Lower lobe of right lung (tissue), 2 donors: ENCODE measurements around the gene CLCF1. TPM values are rescaled to one million over a fixed set of nuclear protein-coding genes. Genes with fewer than 3 reads are reported as not detected.

ENCODE experiments used
- ATAC-seq, 2 donors: fragments of 200-7000 bp; cut with Tn5 transposase; one replicate each; pipeline ENCODE4 v1.9.1; 2020 to 2022; ENCODE audit warnings: mild to moderate bottlenecking in 2 of 2, moderate library complexity in 2 of 2
- DNase-seq: peaks from one replicate; pipeline ENCODE4 v3.0.0-alpha.2; 2020
- H3K27ac ChIP-seq: fragments of 200-600 bp; one replicate; pipeline ENCODE4 v1.8.0; 2022
- H3K27me3 ChIP-seq: fragments of 200-600 bp; one replicate; pipeline ENCODE4 v1.8.0; 2022; ENCODE audit warnings: low read depth
- H3K36me3 ChIP-seq: fragments of 200-600 bp; one replicate; pipeline ENCODE4 v1.8.0; 2022; ENCODE audit warnings: mild to moderate bottlenecking
- H3K4me1 ChIP-seq: fragments of 200-600 bp; one replicate; pipeline ENCODE4 v1.8.0; 2022
- H3K4me3 ChIP-seq: fragments of 200-600 bp; one replicate; pipeline ENCODE4 v1.8.0; 2022; ENCODE audit warnings: mild to moderate bottlenecking
- H3K9me3 ChIP-seq: fragments of 200-600 bp; one replicate; pipeline ENCODE4 v1.8.0; 2022
- intact Hi-C: fragments of 100-400 bp; cut with DNase I; formaldehyde crosslinking; loops from one replicate; pipeline ENCODE4 v1.11.0; 2022
- total RNA-seq: library from RNA; stranded (reverse); fragmentation: NEBNext Ultra II Directional; extraction: Animal tissue kit (Norgen Biotek cat#: 25700); gene quantifications from one replicate; pipeline ENCODE4 v1.2.1, GENCODE V29; 2021
- TF ChIP-seq, protein P1 (sequence below): fragments of 200-600 bp; IDR thresholded peaks from one replicate; pipeline ENCODE4 v1.8.0; 2022; ENCODE audit warnings: antibody characterized with exemption, mild to moderate bottlenecking
- donor health status: DM: no; HTN: yes; CAD: no; lungs with severe emphysema.

CLCF1 gene
- total RNA-seq, 1 donor from 2014 or later, result 3.7 TPM

DNA sequence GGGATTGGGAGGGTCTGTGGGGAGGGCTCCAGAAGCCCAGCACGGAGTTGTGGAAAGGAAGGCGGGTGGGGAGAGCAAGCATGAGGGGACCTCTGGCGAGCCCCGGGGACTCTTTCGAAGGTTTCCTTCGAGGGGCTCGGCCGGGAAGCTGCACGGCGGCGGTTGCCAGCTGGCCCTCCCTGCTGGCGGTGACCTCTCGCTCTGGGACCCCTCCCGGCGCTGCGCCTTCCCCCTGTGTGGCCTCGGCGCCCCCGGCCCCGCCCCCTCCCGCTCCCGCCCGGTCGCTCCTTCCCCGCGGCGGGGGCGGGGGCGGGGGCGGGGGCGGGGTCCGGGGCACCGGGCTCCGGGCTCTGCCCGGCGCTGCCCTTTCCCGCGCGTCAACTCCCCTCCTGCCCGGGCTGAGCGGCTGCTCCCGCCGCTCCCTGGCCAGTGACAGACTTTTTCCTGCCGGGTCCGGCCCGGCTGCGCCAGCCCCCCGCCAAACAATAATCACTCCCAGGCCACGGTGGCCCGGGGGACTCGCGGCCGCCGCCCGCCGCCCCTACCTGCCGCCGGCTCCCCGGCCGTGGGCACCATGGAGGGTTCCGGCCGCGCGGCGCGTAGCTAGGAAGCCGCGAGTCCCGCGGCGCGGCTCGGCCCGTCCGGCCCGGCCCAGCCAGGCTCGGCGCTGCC, 941 bp downstream of the CLCF1 start:
- intact Hi-C loops, result no loop called here

DNA sequence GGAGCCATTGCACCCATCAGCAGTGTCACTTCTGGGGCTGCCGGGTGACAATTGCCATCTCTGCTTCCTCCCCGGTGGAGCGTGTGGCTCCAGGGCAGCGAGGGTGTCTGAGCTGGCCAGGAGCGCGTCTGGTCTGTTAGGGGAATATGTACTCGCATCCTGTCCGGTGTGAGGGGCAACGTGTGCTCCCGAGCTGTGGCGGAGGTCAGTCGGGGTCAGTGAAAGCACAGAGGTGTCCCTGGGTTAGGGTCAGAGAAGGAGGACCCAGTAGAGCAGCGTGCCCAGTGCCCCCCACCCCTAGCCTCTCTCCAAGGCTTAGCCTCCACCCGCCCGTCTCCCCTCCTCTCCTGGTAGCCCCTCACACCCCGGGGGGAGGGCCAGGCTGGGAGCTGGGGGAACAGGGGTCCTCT, 1.5 kb downstream of the CLCF1 start:
- intact Hi-C loops, result no loop called here
- Histone ChIP-seq H3K36me3 (no peaks in the 10 kb centered on the region), H3K27me3 (no peaks in the 10 kb centered on the region), H3K27ac (peak overlapping the region; percentile 91), H3K9me3 (no peaks in the 10 kb centered on the region), H3K4me1 (peaks cover 62% of the 10 kb centered on the region), H3K4me3 (peak overlapping the region; percentile 71)
- TF ChIP-seq, protein P1, sequence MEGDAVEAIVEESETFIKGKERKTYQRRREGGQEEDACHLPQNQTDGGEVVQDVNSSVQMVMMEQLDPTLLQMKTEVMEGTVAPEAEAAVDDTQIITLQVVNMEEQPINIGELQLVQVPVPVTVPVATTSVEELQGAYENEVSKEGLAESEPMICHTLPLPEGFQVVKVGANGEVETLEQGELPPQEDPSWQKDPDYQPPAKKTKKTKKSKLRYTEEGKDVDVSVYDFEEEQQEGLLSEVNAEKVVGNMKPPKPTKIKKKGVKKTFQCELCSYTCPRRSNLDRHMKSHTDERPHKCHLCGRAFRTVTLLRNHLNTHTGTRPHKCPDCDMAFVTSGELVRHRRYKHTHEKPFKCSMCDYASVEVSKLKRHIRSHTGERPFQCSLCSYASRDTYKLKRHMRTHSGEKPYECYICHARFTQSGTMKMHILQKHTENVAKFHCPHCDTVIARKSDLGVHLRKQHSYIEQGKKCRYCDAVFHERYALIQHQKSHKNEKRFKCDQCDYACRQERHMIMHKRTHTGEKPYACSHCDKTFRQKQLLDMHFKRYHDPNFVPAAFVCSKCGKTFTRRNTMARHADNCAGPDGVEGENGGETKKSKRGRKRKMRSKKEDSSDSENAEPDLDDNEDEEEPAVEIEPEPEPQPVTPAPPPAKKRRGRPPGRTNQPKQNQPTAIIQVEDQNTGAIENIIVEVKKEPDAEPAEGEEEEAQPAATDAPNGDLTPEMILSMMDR, result no peak
- ATAC-seq (no peak), DNase-seq (no peak)

More for the DNA sequence above, 941 bp downstream of the CLCF1 start:
- ATAC-seq (peak; percentile 2 to 15), DNase-seq (peak; percentile 67)
- TF ChIP-seq, protein P1, result no peak
- no peaks in the 10 kb centered on the region for H3K9me3 ChIP-seq
- H3K27ac ChIP-seq, result peak overlapping the region; percentile 91
- no peaks in the 10 kb centered on the region for H3K27me3 ChIP-seq
- peak overlapping the region; percentile 71 for H3K4me3 ChIP-seq
- no peaks in the 10 kb centered on the region for H3K36me3 ChIP-seq
- peaks cover 56% of the 10 kb centered on the region for H3K4me1 ChIP-seq

DNA sequence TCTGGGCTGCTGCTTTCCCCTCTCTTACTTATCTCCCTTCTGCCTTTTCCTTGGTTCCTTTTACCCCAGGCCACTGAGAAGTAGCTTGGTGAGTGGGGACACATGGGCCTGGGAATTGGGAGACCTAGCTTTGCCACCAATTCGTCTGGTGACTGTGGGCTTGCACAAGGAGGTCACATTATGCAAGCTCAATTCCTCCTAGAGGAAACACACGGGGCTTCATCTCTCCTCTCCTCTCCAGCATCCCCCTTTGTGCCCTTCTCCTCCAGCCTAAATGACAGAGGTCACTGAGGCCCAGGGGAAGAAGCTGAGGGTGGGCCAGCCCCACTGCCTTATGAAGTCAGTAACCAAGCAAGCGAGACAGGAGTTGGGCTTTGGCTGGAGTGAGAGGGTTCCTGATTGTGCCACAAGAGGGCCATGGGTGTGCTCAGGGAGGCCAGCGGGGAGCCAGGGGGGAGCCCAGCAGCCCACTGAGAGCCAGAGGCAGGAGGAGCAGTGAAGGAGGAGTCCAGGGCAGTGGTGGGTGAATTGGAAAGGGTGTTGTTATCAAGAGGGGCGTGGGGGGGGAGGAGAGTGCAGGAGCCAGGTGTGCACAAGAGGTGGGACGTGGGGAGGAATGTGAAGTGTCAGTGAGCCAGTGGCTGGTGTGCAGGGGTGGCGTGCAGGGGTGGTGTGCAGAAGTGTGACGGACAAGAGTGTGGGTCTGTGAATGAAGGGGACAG, 2.0 kb downstream of the CLCF1 start:
- Histone ChIP-seq H3K36me3 (no peaks in the 10 kb centered on the region), H3K27me3 (no peaks in the 10 kb centered on the region), H3K9me3 (no peaks in the 10 kb centered on the region), H3K4me1 (peaks cover 67% of the 10 kb centered on the region), H3K27ac (peak overlapping the region; percentile 91), H3K4me3 (peak overlapping the region; percentile 71)
- TF ChIP-seq, protein P1, result peak; percentile 50
- peak; percentile 36 to 39 for ATAC-seq
- intact Hi-C loops, result no loop called here
- DNase-seq, result peak; percentile 64

DNA sequence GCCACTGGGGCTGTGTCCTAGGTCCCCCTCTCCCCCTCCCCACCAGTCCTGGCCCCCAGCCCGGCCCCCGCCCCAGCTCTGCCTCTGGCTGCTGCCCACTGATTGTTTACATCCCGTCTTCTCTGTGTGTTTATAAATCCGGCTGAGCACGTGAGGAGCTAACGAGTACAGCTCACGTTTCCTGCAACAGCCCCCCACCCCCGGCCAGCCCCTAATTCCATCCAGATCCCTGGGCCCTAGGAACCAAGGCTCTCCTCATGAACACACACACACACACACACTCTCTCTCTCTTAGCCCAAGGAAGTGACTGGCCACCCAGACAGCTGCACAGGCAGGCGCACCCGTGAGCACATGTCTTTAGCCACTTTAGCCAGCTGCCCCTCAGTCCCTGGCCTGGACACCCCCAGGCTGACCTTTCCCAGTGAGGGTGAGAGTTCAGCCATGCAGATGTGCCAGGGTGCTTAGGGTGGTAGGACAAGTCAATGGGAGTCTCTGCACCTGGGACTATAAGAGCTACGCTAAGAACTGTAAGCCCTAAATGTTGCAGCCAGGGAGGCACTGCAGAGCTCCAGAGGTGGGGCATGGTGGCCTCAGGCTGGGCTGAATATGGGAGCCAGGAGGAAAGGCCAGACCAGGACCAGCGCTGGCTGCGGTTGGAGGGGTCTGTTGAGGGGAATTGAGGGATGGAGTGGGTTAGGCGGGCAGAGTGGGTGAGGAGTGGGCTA, 2.9 kb downstream of the CLCF1 start:
- peaks cover 74% of the 10 kb centered on the region for H3K4me1 ChIP-seq
- no peaks in the 10 kb centered on the region for H3K9me3 ChIP-seq
- H3K27me3 ChIP-seq, result no peaks in the 10 kb centered on the region
- H3K4me3 ChIP-seq, result no peak overlapping the region
- intact Hi-C loops, result no loop called here
- DNase-seq (no peak), ATAC-seq (no peak)
- TF ChIP-seq, protein P1, result no peak
- no peaks in the 10 kb centered on the region for H3K36me3 ChIP-seq
- no peak overlapping the region for H3K27ac ChIP-seq

DNA sequence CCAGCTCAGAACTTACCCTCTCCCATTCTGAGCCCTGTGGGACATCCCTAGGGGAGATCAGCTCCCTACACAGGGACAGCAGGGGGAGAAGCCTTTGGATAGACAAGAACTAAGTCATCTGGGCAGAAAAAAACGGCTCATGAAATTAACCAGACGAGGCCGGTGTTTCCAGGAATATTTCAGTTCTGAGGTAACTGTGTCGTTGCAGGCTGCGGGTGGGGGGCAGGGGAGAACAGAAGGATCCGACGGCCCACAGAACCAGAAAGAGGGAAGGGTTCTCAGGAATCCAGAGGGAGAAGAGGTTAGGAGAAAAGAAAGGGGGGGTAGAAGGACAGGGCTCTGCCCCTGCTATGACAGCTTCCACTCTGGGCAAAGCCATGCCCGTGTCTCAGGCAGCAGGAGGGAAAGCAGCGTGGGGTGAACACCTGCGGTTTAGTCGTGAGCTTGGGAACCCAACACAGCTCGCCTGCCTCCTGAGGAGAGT, 3.6 kb downstream of the CLCF1 start:
- intact Hi-C loops, result no loop called here
- Histone ChIP-seq H3K9me3 (no peaks in the 10 kb centered on the region), H3K27me3 (no peaks in the 10 kb centered on the region), H3K36me3 (peaks cover 5% of the 10 kb centered on the region), H3K27ac (no peak overlapping the region), H3K4me1 (peaks cover 79% of the 10 kb centered on the region), H3K4me3 (no peak overlapping the region)
- no peak for DNase-seq
- TF ChIP-seq, protein P1, result no peak
- no peak for ATAC-seq
